Panc1 (cell line): ENCODE results near the gene TRAM2. TPM values are rescaled to one million over a fixed set of nuclear protein-coding genes. Genes with fewer than 3 reads are reported as not detected.
A peak's percentile ranks its signal among the peaks of the same experiment; 100 is the strongest.

Experiments
- ATAC-seq: fragments of 200-7000 bp; cut with Tn5 transposase; 2 replicates; pipeline ENCODE4 v1.9.1; 2020; ENCODE audit warnings: mild to moderate bottlenecking, moderate library complexity
- BruUV-seq: library from RNA; stranded (reverse); fragments of 400-500 nt; replicated peaks from 2 replicates; lab custom pipeline; 2021; lab: Mats Ljungman, UMichigan
- CTCF ChIA-PET: fragments of 300-600 bp; sonication (Branson Sonifier 250); formaldehyde crosslinking; loops from one replicate; lab custom pipeline; 2022; ENCODE audit warnings: antibody characterized with exemption; lab: Charles Lee
- POLR2A ChIA-PET: fragments of 300-600 bp; sonication (Branson Sonifier 250); formaldehyde crosslinking; loops from one replicate; lab custom pipeline; 2022; ENCODE audit warnings: antibody characterized with exemption; lab: Charles Lee
- DNase-seq: peaks from one replicate; pipeline ENCODE4 v3.0.0-alpha.2; 2010; ENCODE audit warnings: low read depth, low spot score
- H3K27ac ChIP-seq: 2 replicates; pipeline ENCODE4 v1.5.1; 2011; ENCODE audit warnings: mild to moderate bottlenecking, low read length, inconsistent platforms
- H3K27me3 ChIP-seq: fragments of 200-500 bp; sonication (Bioruptor generic); 2 replicates; pipeline ENCODE4 v1.6.0; 2014; ENCODE audit warnings: low read length, inconsistent platforms; ENCODE audit not compliant: control insufficient read depth, insufficient read depth
- H3K36me3 ChIP-seq: fragments of 200-500 bp; sonication (Bioruptor generic); 2 replicates; pipeline ENCODE4 v1.5.1; 2014; ENCODE audit warnings: inconsistent platforms, mild to moderate bottlenecking, low read length, moderate library complexity; ENCODE audit not compliant: control insufficient read depth, insufficient read depth
- H3K4me1 ChIP-seq: 2 replicates; pipeline ENCODE4 v1.5.1; 2011; ENCODE audit warnings: inconsistent platforms, mild to moderate bottlenecking, low read length, moderate library complexity; ENCODE audit not compliant: control insufficient read depth, insufficient read depth
- H3K4me3 ChIP-seq, 2 experiments: 2 replicates each; pipeline ENCODE4 v1.5.1; 2011 to 2012; ENCODE audit warnings: low read depth in 2 of 2, low read length in 2 of 2, mild to moderate bottlenecking in 2 of 2, inconsistent platforms in 1 of 2, moderate library complexity in 1 of 2
- H3K9me3 ChIP-seq: fragments of 200-500 bp; sonication (Bioruptor generic); 2 replicates; pipeline ENCODE4 v1.5.1; 2014; ENCODE audit warnings: low read depth, mild to moderate bottlenecking, inconsistent platforms, low read length, moderate library complexity; ENCODE audit not compliant: control insufficient read depth, insufficient read depth
- CTCF ChIP-seq: fragments of 450-650 bp; IDR thresholded peaks from 2 replicates; pipeline ENCODE4 v1.5.1; 2017; ENCODE audit warnings: mild to moderate bottlenecking
- POLR2AphosphoS5 ChIP-seq: IDR thresholded peaks from 2 replicates; pipeline ENCODE4 v1.6.1; 2012; ENCODE audit warnings: mild to moderate bottlenecking, low read depth, low read length, moderate library complexity
- SIN3A ChIP-seq: IDR thresholded peaks from 2 replicates; pipeline ENCODE4 v1.6.1; 2012; ENCODE audit warnings: low read depth, mild to moderate bottlenecking, low read length, moderate library complexity, borderline replicate concordance; ENCODE audit not compliant: insufficient read depth
- TCF7L2 ChIP-seq: IDR thresholded peaks from 2 replicates; pipeline ENCODE4 v1.6.1; 2011; ENCODE audit warnings: mild to moderate bottlenecking, low read depth, low read length, inconsistent platforms
- in situ Hi-C: cut with HindIII; loops from 2 replicates; pipeline ENCODE4 v1.10.0; 2016; ENCODE audit warnings: low sequenced_read_pairs, low pct_unique_long_range_greater_than_20kb
- intact Hi-C: fragments of 100-400 bp; cut with micrococcal nuclease; formaldehyde crosslinking; loops from one replicate; pipeline ENCODE4 v1.10.0; 2022; ENCODE audit not compliant: unreplicated experiment
- total RNA-seq: library from RNA; stranded (reverse); gene quantifications from one replicate; pipeline ENCODE4 v1.2.1, GENCODE V29; 2021; ENCODE audit not compliant: unreplicated experiment
- TF ChIP-seq, protein P1 (sequence below), 2 experiments: IDR thresholded peaks; 2 replicates each; pipeline ENCODE4 v1.6.1; 2011 to 2012; ENCODE audit warnings: low read depth in 2 of 2, control low read depth in 1 of 2, low read length in 1 of 2, mild to moderate bottlenecking in 1 of 2, moderate library complexity in 1 of 2; ENCODE audit not compliant: insufficient read depth in 1 of 2

TRAM2 gene
- total RNA-seq, 1 experiment from 2014 or later = 56.7 TPM

DNA sequence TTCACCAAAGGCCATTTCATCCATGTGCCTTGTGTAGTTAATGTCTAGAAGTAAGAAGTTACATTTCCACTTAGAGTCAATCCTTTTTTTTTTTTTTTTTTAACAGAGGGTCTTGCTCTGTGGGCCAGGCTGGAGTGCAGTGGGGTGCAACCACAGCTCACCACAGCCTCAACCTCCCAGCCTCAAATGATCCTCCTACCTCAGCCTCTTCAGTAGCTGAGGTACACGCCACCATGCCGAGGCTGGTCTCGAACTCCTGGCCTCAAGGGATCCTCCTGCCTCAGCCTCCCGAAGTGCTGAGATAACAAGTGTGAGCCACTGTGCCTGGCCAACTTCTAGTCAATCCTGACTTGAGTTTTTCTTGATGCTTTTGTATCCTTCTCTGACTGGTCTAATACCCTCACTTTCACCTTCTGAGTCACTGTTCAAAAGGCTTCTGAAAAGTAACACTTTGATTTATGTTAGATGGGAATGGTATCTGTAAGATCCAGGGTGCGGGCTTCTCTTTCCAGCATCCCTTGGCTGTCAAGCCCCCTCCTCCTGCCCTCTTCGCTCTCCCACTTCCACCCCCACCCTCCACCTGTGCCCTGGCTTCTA lies 22.1 kb downstream of the TRAM2 start:
- DNase-seq (no peak), ATAC-seq (no peak)
- Histone ChIP-seq H3K4me1 (peaks cover 63% of the 10 kb centered on the region), H3K4me3 (no peak overlapping the region), H3K36me3 (no peaks in the 10 kb centered on the region; the same call in 1 of the 2 replicates), H3K27ac (no peak overlapping the region; the same call in 1 of the 2 replicates), H3K9me3 (no peaks in the 10 kb centered on the region), H3K27me3 (no peaks in the 10 kb centered on the region)
- intact Hi-C loops (no loop called here), in situ Hi-C loops (no loop called here)
- TF ChIP-seq, protein P1, sequence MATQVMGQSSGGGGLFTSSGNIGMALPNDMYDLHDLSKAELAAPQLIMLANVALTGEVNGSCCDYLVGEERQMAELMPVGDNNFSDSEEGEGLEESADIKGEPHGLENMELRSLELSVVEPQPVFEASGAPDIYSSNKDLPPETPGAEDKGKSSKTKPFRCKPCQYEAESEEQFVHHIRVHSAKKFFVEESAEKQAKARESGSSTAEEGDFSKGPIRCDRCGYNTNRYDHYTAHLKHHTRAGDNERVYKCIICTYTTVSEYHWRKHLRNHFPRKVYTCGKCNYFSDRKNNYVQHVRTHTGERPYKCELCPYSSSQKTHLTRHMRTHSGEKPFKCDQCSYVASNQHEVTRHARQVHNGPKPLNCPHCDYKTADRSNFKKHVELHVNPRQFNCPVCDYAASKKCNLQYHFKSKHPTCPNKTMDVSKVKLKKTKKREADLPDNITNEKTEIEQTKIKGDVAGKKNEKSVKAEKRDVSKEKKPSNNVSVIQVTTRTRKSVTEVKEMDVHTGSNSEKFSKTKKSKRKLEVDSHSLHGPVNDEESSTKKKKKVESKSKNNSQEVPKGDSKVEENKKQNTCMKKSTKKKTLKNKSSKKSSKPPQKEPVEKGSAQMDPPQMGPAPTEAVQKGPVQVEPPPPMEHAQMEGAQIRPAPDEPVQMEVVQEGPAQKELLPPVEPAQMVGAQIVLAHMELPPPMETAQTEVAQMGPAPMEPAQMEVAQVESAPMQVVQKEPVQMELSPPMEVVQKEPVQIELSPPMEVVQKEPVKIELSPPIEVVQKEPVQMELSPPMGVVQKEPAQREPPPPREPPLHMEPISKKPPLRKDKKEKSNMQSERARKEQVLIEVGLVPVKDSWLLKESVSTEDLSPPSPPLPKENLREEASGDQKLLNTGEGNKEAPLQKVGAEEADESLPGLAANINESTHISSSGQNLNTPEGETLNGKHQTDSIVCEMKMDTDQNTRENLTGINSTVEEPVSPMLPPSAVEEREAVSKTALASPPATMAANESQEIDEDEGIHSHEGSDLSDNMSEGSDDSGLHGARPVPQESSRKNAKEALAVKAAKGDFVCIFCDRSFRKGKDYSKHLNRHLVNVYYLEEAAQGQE (IDR thresholded peaks at IDR 0.05; ENCODE audit: insufficient read depth in 1 of 2, low read depth in 2 of 2, low read length in 1 of 2) = no peak
- no TSS peak for BruUV-seq
- ChIA-PET CTCF (no interaction called here), POLR2A (no interaction called here)

DNA sequence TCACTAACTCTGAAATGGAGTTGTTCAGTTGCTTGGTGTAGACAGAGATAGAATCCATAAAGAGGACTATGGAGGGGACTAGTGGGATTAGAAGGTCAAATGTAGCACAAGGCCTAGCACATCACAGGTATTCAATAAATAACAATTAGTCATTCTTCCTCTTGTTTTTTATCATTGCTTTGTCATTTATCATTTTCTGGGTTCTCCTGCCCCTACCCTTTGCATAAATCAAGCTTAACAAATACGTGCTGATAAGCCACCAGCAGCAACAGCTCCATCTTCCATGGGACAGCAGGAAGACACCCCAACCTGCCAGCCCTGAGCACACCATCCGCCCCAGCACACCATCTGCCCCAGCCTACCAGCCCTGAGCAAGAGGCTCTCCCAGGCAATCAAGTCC lies 23.1 kb downstream of the TRAM2 start:
- ChIA-PET CTCF (no interaction called here), POLR2A (no interaction called here)
- Histone ChIP-seq H3K4me1 (peaks cover 70% of the 10 kb centered on the region), H3K9me3 (no peaks in the 10 kb centered on the region), H3K27me3 (no peaks in the 10 kb centered on the region), H3K4me3 (no peak overlapping the region), H3K36me3 (no peaks in the 10 kb centered on the region; the same call in 1 of the 2 replicates), H3K27ac (peak overlapping the region; percentile 91)
- BruUV-seq = no TSS peak
- intact Hi-C loops = no loop called here
- ATAC-seq (no peak), DNase-seq (no peak)
- in situ Hi-C loops = no loop called here
- no peak for TF ChIP-seq CTCF
- TF ChIP-seq, protein P1 (IDR thresholded peaks at IDR 0.05; ENCODE audit: insufficient read depth in 1 of 2, low read depth in 2 of 2, low read length in 1 of 2) = no peak
- no peak for TF ChIP-seq TCF7L2
- TF ChIP-seq SIN3A = no peak
- TF ChIP-seq POLR2AphosphoS5 = no peak
